HG03139 (cell line): Measurements from ENCODE around the gene RIN1.

Experiments
- ATAC-seq: cut with Tn5 transposase; IDR thresholded peaks from one replicate; pipeline ENCODE4 v1.9.1; 2021; ENCODE audit not compliant: unreplicated experiment

RIN1 gene

DNA sequence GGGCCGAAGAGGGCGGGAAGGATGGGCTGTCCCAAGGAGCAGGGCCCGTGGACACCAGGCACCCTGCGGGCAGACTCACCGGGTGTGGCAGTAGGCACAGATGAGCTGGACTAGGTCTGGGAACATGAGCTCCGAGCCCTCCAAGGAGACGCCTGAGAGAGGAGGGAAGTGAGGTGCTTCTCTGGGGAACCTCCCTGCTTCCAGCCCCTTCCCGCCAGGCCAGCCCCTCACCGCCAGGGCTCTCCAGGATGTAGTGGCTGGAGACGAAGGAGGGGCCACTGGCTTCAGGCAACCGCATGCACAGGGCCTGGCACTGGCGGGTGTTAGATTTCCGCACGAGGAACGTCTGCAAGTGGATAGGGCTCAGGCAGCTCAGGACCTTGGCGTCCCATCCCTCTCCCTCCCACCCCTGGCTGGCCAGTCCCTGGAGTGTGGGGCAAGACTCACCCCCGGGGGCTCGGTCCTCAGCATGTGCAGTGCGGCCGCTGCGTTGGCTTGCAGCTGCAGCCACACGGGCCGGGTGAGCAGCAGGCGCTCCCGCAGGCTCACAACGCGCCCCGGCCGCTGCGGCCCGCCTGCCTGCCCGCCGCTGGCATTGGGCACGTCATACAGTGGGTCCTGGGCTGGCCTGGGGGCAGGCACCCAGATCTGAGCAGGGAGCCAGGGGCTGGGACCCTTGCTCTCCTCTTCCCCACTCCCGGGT is 552 bp downstream of the RIN1 start:
- ATAC-seq, result no peak

GRCh38 chr11:66334605-66335442 is 1.4 kb downstream of the RIN1 start:
- no peak for ATAC-seq

GRCh38 chr11:66333896-66334604 is 2.2 kb downstream of the RIN1 start:
- no peak for ATAC-seq

DNA sequence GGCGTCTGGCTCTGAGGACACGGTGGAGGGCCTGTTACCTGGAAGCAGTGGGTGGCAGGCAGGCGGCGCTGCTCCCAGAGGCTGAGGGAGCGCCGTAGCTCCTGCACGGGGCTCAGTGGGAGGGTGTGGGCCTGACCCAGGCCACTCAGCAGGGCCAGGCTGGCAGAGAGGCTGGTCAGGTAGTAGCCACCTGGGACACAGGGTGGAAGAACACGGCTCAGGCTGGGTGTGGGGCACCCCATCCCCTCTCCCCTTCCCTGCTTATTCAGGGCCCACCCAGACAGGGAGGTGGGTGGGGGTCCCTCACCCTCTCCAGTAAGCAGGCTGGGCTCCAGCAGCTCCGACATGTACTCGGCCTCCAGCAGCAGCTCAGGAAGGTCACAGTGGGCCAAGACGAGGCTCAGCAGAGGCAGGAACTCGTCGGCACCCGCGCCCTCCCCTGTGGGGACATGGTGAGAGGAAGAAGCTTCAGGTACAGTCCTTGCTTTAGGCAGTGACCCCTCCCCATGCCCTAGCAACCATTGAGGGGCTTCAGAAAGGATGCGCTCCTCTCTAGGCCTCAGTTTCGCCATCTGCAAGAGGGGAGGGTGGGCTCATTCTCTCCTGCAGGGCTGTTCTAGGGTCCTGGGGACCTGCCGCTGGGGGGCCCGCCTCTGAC is 2.9 kb downstream of the RIN1 start:
- ATAC-seq, result no peak

DNA sequence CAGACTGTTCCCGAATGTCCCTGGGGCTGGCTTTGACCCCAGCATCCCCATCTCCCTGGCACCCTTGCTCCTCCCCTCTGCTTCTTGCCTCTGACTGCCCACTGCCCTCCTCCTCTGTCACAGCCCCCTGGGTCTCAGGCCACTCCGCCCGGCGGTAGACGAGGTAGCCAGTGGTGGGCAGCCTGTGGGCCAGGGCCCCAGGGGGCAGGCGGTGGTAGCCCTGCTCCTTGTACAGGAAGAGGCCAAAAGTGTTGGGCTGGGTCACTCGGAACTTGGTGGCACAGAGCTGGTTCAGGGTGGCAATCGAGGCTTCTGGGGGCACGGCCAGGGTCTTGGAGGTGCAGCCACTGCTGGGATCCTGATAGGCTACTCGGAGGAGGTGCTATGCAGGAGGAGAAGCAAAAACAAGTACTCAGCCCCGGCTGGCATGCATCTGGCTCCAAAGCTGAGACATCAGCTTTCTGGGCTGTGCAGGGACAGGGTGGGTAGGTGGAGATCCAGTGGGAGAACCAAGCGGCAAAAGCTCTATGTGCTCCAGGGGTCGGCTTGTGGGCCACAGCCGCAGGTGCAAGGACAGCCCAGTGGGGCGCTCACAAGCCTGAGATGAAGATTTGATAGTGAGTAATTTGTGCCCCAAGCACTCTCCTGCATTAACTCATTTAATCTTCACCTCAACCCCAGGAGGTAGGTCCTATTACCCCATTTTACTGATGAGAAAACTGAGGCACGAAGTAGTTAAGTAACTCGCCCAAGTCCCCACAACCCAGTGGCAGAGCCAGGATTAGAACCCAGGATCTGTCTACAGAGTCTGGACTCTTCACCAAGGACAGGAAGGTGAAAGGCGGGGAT is 3.6 kb downstream of the RIN1 start:
- ATAC-seq, result no peak

GRCh38 chr11:66331542-66332370 is 4.5 kb downstream of the RIN1 start:
- ATAC-seq, result no peak

DNA sequence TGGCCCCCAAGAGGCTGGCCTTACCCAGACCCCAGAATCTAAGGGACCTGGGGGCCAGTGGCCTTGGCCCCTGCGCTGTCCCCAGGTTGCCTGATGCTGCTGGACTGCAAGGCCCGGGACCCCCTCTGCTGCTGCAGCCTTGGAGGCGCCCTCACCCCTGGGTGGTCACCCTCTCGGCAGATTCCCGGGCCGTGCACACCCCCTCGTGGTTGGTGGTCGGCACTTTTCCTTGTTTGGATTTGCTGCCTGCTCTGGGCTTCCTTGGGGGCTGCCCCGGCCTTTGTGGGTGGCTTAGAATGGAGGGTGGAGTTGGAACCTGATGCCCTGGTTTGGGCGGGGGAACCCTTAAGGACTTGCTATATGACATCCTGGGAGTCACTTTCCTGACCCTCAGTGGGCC is 5.3 kb downstream of the RIN1 start:
- no peak for ATAC-seq

- no peak for ATAC-seq
Observed at GRCh38 chr11:66329165-66329673, 7.0 kb downstream of the RIN1 start.

DNA sequence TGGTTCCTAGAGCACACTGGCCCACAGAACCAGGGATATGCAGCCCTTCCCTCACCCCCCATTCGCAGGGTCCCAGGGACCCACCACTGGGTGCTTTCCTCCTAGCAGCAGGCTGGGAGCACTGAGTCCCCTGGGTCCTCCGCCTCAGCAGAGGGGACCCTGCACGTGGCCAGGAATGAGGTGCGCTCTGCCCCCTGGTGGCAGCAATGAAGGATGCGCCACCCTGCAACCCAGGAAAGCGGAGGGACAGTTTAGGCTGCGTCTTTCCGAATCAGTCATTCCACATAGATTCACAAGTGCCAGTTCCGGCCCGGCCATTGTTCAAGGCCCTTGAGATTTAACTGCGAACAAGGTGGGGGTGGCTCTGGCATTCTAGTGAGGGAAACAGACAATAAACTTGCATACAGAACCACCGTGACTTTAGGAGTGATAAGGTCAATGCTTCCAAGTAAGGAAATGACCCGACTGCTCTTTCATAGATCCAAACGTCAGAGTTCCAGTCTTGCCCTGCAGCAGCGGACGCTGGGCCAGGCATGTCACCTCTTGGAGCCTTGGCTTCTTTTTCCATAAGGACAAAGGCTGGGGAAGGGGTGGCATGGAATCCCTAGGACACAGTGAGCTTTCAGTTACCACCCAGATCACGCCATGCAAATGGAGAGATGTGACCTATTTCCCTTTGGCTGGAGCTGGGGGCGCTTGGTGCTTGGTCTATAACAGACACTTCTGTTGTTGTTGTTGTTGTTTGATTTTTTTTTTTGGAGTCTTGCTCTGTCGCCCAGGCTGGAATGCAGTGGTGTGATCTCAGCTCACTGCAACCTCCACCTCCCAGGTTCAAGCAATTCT is 7.7 kb downstream of the RIN1 start:
- ATAC-seq, result no peak

DNA sequence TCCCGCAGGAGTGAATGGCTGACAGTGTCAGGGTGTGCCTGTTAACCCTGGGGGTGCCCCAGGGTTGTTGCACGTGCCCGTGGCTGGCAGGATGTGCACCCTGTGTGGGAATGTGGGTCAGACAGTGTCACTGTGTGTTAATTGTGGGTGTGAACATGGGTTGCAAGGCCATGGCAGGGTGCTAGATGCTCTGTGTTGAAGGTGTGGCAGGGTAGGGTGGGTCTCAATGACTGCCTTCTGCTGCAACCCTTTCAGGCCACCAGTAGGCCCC is 8.3 kb downstream of the RIN1 start:
- no peak for ATAC-seq

- no peak for ATAC-seq
Observed at GRCh38 chr11:66327171-66328030, 8.8 kb downstream of the RIN1 start.

DNA sequence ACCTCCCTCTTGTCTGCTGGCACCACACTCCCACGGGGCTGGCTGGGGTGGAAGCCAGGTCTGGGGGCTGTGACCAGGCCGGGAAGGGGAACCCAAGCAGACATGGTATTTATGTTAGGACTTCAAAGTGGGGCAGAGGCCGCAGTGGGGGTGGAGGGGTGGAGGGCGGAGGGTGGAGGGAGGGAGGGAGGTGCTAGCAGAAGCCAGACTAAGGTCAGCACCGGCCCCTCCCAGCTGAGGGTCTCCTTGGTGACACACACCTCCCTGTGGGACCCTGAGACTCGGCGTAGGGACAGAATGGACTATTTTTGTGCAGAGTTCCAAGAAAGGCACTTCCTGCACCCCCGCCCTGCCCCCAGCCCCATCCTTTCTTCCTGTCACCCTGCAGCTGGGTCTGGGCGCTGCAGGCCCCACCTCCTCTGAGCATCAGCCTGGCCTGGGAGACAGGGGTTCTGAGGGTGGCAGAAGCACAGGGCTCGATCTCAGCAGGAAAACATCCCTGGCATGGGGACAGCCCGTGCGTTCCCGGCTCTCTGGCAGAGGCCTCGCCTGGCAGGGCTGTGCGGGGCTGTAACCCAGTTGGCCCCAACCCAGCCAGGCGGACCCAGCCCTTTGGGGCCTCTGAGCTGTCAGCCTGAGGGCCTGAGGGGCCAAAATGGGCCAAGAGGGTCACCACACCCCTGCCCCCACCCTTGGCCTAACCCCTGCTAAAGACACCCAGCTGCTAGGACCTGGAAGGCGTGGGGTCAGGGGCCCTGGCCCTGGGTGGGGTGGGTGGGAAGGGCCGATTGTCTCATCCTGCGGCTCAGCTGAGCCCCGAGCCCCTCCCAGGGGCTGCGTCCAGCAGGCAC is 9.7 kb downstream of the RIN1 start:
- no peak for ATAC-seq

DNA sequence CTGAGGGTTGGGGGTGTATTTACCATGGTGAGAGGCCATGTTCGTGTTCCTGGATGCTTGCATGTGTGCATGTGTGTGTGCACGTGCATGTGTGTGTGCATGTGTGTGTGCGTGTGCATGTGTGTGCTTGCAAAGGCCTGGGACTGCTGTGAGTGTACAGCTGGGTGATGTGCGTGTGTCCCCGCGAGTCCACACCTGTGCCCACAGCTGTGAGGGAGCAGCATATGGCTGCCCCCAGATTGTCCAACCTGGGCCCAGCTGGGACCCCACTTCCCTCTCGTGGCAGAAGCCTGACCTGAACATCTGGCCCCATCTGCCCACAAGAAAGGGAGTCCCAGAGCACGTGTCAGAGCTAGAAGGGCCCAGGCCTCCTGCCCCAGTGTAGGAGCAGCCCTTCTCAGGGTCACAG is 11.0 kb downstream of the RIN1 start:
- no peak for ATAC-seq

DNA sequence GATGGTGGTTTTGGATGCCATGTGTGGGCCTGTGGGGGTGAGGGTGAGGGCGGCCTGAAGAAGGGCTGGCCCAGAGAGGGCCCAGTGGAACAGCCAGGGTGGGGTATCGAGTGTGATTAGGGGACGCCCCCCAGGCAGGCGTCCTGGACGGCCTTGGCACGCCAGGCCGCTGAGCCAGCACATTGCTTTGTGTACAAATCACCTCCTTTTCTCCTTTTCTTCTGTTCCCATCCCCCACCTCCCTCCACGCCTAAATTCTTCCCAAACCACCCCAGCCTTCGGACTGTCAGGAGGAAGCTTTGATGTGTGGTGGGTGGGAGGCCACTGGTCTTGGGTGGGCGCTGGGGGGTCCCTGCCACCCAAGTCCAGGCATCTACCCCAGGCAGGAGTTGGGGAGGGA is 11.6 kb downstream of the RIN1 start:
- no peak for ATAC-seq

DNA sequence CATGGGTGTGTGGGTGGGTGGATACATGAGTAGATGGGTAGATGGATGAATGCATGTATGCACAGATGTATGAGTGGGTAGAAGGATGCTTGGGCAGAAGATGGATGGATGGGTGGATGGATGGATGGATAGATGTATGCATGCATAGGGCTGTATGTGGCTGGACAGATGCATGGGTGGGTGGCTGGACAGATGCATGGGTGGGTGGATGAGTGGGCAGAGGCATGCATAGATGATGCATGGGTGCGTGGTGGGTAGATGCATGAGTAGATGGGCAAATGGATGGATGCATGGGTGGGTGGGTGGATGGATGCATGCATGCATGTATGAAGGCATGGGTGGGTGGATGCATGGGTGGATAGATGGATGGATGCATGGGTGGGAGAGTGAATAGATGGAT is 12.6 kb downstream of the RIN1 start:
- ATAC-seq, result no peak

DNA sequence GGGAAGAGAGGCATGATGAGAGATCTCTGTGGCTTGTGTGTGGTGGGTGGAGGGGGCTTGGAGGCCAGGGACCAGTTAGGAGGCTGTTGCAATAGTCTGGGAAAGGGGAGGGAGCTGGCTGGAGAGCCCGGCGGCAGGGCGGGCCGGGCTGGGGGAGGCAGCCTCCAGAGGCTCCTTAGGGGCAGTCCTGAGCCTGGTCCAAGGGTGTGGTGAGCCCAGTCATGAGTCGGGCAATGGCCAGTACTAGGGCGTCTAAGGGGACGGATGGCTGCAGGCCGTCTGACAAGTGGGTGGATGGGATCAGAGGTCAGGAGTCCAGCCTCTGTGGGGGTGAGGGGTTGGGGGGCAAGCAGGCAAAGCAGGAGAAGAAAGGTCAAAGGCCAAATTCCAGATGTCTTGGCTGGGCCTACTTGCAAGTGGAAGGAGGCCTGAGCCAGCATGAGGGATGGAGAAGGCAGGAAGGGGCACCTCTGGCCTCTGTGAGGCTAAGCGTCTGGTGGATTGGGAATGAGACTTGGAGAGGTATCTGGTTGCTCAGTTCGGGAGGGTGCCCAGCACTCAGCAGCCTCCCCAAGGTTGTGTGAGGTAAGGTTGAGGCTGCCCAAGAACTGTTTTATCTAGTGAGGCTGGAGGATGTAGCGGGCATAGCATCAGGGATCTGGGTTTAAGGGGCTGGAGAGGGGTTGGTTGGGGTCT is 13.4 kb downstream of the RIN1 start:
- ATAC-seq, result no peak
